Activated naive CD4-positive, alpha-beta T cell treated with anti-CD3 and anti-CD28 coated beads, Interleukin-2, amount 10 ng/mL, durations not matched to agents 7 days and 5 days (primary cell): ENCODE data around the gene SCMH1.

Experiments used
- CTCF ChIA-PET: fragments of 350-600 bp; sonication (Branson Sonifier 250); formaldehyde crosslinking; loops from one replicate; lab custom pipeline; 2021; ENCODE audit warnings: antibody characterized with exemption; lab: Charles Lee
- DNase-seq: peaks from one replicate; pipeline ENCODE4 v3.0.0-alpha.2; 2020
- H3K27ac Mint-ChIP-seq: one replicate; pipeline ENCODE4 v1.8.0; 2021; ENCODE audit warnings: mild to moderate bottlenecking, moderate library complexity, mixed read lengths
- H3K27me3 Mint-ChIP-seq: one replicate; pipeline ENCODE4 v1.8.0; 2021; ENCODE audit warnings: mild to moderate bottlenecking, mixed read lengths
- H3K36me3 Mint-ChIP-seq: one replicate; pipeline ENCODE4 v1.8.0; 2021; ENCODE audit warnings: mixed read lengths
- H3K4me1 Mint-ChIP-seq: one replicate; pipeline ENCODE4 v1.8.0; 2021; ENCODE audit warnings: mixed read lengths
- H3K4me3 Mint-ChIP-seq: one replicate; pipeline ENCODE4 v1.8.0; 2021; ENCODE audit warnings: mild to moderate bottlenecking, moderate library complexity, mixed read lengths
- H3K9me3 Mint-ChIP-seq: one replicate; pipeline ENCODE4 v1.8.0; 2021; ENCODE audit warnings: mixed read lengths

SCMH1 gene

DNA sequence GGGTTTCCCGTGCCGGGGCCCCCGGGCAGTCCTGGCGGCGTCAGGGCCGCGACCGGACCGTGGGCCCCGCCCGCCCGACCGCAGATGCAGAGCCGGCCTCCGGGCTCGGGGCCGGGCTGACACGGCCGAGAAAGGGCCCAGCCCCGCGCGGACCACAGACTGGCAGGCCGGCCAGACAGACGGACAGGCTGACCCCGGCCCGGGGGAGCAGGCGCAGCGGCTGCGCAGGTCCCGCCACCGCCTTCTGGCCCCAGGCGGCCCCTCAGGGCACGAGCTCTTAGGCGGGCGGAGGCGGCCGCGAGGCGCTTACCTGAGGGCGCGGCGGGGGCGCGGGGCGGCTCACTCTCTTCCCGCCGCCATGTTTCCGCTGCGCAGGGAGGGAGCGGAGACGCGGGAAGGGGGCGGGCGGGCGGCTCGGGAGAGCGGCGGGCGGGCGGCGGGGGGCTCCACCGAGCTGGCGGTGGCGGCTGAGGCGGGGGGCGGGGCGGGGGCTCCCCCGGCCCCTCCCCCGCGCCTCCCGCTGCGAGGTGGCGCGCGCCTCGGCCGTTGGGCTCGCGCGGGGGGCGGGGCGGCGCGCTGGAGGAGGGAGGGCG, at the start of gene SCMH1:
TSS of gene SCMH1 (minus strand) at position 558 of the 593 bp plus-strand sequence. CDS start 56,173 bp downstream, outside the sequence.
- H3K27me3 Mint-ChIP-seq, result peaks cover 4% of the 10 kb centered on the region
- DNase-seq, result peak; percentile 68
- no peaks in the 10 kb centered on the region for H3K36me3 Mint-ChIP-seq
- CTCF ChIA-PET, result no interaction called here
- H3K4me3 Mint-ChIP-seq, result peak within 1 kb of the TSS; percentile 75
- H3K9me3 Mint-ChIP-seq, result no peaks in the 10 kb centered on the region
- H3K4me1 Mint-ChIP-seq, result peaks cover 43% of the 10 kb centered on the region
- peak within 1 kb of the TSS; percentile 40 for H3K27ac Mint-ChIP-seq

DNA sequence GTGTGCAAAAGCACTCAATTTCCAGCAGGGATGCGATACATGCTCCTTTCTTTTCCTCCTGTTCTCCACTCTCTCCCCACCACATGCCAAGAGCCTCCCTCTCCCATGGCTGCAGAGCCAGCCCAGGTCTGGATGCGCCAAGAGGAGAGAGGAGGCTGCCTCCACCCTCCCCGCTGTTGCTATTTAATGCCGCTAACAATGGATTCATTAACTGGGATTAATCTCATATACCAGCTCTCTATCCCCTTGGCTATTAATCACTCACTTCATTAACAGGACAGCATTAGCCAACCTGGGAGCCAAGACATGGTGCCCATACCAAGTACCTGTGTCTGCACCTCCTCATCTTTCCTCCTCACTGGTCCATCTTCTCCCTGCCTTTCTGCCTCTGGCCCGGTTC, 49.1 kb upstream of the SCMH1 start:
- Mint-ChIP-seq H3K4me3 (no peak overlapping the region), H3K27me3 (peaks cover 46% of the 10 kb centered on the region), H3K9me3 (no peaks in the 10 kb centered on the region), H3K4me1 (no peaks in the 10 kb centered on the region), H3K27ac (no peak overlapping the region), H3K36me3 (no peaks in the 10 kb centered on the region)
- CTCF ChIA-PET, result interaction anchor here (1.2 kb wide), 1 partner anchor 8 kb away, joined by 3 read pairs; no protein-coding TSS in a partner anchor
- no peak for DNase-seq

DNA sequence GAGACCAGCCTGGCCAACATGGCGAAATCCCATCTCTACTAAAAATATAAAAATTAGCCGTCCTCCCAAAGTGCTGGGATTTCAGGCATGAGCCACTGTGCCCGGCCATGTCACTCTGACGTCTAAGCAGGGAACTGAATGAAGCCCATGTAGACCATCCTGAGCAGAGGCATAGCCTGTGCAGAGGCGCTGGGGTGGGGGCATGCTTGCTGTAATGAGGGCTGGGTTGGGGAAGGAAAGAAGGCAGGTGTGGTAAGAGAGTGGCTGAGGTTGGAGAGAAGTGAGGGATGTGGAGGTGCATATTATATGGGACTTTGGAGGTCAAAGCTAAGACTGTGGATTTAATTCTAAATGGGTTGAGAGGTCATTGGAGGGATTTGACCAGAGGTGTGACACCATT, 47.1 kb upstream of the SCMH1 start:
- CTCF ChIA-PET, result interaction anchor here (1.2 to 1.3 kb wide), 2 partner anchors 20 to 128 kb away, joined by 3 read pairs; no protein-coding TSS in a partner anchor

DNA sequence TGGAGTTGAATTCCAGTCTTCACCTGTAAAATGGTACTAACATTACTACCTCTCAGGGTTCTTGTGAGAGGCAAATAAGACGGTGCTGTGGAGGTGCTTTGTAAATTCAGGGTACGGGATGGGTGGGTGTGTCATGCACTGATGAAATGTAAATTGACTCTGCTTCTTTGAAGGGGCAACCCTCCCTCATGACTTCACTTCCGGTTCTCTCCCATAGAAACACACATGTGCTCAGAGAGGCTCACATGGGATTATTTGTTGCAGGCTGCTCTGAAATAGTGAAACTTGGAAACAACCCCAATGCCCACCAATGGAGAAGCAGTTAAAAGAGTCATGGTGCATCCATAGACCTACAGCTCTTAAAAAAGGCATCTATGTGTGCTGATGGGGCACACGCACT, 44.9 kb upstream of the SCMH1 start:
- no peak overlapping the region for H3K27ac Mint-ChIP-seq
- DNase-seq, result no peak
- H3K27me3 Mint-ChIP-seq, result peaks cover 65% of the 10 kb centered on the region

More for the DNA sequence above, 47.1 kb upstream of the SCMH1 start:
- Mint-ChIP-seq H3K4me1 (no peaks in the 10 kb centered on the region), H3K27me3 (peaks cover 51% of the 10 kb centered on the region), H3K4me3 (no peak overlapping the region), H3K36me3 (no peaks in the 10 kb centered on the region), H3K9me3 (no peaks in the 10 kb centered on the region), H3K27ac (no peak overlapping the region)
- no peak for DNase-seq

DNA sequence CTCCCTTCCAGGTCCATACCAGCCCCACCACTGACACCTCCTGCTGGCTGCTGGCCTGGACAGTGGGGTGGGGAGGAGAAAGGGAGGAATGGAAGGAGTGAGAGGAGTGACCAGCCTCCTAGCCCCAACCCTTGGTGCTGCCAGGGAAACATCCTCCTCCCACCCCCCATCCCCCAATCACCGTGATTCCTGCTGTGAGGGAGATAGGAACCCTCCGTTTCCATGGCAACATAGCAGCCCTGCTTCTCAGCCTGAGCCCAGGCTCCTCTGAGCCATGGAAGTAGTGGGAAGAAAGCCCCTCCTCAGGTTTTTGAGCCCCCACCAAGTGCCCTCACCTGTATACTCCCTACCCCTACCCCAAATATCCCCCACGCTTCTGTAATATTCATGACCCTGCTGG, 44.4 kb upstream of the SCMH1 start:
- no peaks in the 10 kb centered on the region for H3K4me1 Mint-ChIP-seq
- DNase-seq, result no peak
- peaks cover 67% of the 10 kb centered on the region for H3K27me3 Mint-ChIP-seq
- no peak overlapping the region for H3K4me3 Mint-ChIP-seq
- no peaks in the 10 kb centered on the region for H3K9me3 Mint-ChIP-seq
- CTCF ChIA-PET, result no interaction called here
- H3K27ac Mint-ChIP-seq, result no peak overlapping the region
- no peaks in the 10 kb centered on the region for H3K36me3 Mint-ChIP-seq

More for the DNA sequence above, 44.9 kb upstream of the SCMH1 start:
- CTCF ChIA-PET, result no interaction called here
- Mint-ChIP-seq H3K4me1 (no peaks in the 10 kb centered on the region), H3K36me3 (no peaks in the 10 kb centered on the region), H3K9me3 (no peaks in the 10 kb centered on the region), H3K4me3 (no peak overlapping the region)

DNA sequence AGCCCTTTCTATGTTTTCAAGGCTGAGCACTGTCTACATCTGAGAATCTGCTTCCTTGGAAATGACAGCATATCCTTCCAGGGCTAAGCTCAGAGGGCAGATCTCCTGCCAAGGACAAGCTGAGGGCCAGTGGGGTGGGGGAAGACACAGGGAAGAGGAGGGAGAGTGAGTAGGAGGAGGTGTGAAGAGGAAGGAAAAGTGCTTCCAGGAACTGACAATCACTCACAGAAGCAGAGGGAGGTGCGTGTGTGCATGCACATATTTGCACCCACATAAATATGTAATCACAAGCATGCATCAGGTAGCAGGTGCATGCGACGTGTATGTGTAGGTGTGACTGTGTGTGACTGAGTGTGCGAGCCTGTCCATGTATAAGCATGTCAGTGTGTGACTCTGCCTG, 43.7 kb upstream of the SCMH1 start:
- Mint-ChIP-seq H3K4me3 (no peak overlapping the region), H3K27ac (no peak overlapping the region), H3K9me3 (no peaks in the 10 kb centered on the region), H3K27me3 (peaks cover 64% of the 10 kb centered on the region), H3K36me3 (no peaks in the 10 kb centered on the region), H3K4me1 (no peaks in the 10 kb centered on the region)
- DNase-seq, result no peak
- CTCF ChIA-PET, result no interaction called here

DNA sequence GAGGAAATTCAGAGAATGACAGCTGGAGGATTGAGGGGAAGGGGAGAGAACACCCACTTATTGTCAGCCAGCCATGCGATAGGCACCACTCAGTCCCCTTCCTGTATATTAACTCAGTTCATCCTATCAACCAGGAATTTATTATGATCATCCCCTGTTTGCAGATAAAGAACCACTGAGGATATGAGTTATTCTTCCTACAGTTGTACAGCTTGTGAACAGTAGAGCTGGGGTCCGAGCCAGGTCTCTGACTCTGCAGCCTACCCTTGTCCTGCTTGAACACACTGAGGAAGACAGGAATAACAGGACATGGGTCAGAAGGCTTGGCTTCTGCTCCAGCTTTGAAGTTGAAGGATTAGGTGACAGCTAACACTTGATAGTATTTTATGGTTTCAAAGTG, 42.0 kb upstream of the SCMH1 start:
- CTCF ChIA-PET, result interaction anchor here (0.6 to 4.2 kb wide), 7 partner anchors 11 to 1549 kb away, joined by 3 to 26 read pairs (median 5); no protein-coding TSS in a partner anchor
- Mint-ChIP-seq H3K27me3 (peaks cover 63% of the 10 kb centered on the region), H3K4me1 (no peaks in the 10 kb centered on the region), H3K9me3 (no peaks in the 10 kb centered on the region), H3K27ac (no peak overlapping the region), H3K4me3 (no peak overlapping the region), H3K36me3 (no peaks in the 10 kb centered on the region)
- DNase-seq, result no peak

DNA sequence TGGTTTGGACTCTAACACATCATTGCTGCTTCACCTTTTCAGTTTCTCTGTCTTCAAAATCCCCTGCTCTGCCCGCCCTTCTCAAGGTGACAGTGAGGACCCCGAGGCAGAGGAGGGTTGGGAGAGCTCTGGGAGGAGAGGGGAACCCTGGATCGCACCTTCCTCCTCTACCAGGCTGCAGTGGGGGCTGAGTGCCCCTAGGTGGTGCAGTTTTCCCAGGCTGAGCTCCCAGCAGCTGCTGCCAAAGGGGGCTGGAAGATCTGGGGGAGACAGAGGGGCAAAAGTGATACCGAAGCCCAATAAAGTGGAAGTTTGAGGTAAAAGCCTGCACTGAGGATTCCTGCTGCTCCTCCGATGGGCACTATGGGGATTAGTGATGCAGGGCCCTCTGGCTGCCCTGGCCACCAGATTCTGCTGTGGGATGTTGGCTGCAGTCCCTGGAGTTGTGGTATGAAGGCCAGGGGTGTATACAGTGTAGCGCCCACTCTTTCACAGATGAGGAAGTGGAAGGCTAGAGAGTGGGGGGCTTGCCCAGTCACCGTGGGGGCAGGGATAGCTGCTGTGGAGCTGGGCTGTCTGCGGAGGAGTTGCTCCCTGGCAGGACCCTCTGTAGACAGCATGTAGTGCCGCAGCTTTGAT, 40.7 kb upstream of the SCMH1 start:
- CTCF ChIA-PET, result interaction anchor here (0.8 to 4.2 kb wide), 19 partner anchors 8 to 196 kb away, joined by 3 to 26 read pairs (median 4); no protein-coding TSS in a partner anchor
- Mint-ChIP-seq H3K4me3 (no peak overlapping the region), H3K36me3 (no peaks in the 10 kb centered on the region), H3K9me3 (no peaks in the 10 kb centered on the region), H3K27ac (no peak overlapping the region), H3K4me1 (no peaks in the 10 kb centered on the region), H3K27me3 (peaks cover 68% of the 10 kb centered on the region)
- DNase-seq, result peak; percentile 38

DNA sequence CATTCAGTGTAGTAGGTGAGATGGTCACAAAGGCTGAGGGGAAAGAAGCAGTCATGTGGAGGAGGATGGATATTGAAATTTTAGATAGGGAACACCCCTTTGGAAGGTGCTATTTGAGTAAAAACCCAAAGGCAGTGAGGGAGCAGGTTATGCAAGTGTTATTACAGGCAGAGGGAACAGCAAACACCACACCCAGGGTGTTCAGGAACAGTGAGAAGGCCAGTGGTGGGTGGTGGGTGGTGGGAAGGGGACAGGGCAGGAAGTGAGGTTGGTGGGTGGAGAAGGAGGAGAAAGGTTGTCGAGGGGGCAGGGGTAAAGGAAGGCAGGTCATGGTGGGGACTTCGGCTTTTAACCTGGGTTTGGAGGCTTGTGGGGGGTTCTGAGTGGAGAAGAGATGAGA, 39.2 kb upstream of the SCMH1 start:
- no peak for DNase-seq
- CTCF ChIA-PET, result interaction anchor here (1.5 to 4.2 kb wide), 2 partner anchors 12 to 137 kb away, joined by 4 to 26 read pairs; no protein-coding TSS in a partner anchor
- no peaks in the 10 kb centered on the region for H3K36me3 Mint-ChIP-seq
- no peak overlapping the region for H3K27ac Mint-ChIP-seq
- H3K4me1 Mint-ChIP-seq, result no peaks in the 10 kb centered on the region
- no peak overlapping the region for H3K4me3 Mint-ChIP-seq
- H3K9me3 Mint-ChIP-seq, result no peaks in the 10 kb centered on the region
- H3K27me3 Mint-ChIP-seq, result peaks cover 68% of the 10 kb centered on the region

DNA sequence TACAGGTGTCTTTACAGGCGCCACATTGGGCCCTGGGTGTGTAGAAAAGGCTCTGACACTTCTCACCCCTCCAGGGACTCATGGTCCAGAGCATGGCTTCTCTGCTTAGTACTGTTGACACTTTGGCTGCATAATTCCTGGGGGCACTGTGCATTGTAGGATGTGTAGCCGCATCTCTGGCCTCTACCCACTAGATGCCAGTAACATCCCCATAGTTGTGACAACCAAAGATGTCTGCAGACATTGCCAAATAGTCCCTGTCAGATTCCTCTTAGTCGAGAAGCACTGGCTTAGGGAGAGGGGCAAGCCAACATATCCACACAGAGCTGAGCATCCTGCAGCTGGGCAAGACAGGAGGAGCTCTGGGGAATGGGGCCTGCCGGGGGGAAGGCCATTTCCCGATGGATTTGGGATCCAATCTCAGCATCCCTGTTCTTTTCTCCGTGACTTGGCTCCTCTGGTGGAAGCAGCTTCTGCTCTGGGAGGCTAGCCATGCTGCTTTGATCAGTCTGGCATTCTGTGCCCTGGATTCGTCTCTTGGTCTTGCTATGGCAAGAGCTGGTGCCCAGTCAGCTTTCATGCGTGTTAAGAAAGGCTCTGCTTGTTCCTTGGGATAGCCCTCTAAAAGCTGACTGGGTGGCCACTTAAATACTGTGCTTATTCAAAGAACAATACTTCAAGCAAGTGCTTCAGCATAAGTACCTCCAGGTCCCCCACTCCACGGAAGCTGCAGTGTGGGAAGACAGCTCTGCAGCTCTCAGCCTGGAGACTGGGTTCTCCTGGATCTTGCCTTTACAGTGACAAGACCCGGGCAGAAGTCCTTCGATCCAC, 38.3 kb upstream of the SCMH1 start:
- no peak for DNase-seq
- CTCF ChIA-PET, result no interaction called here
- Mint-ChIP-seq H3K9me3 (no peaks in the 10 kb centered on the region), H3K4me3 (no peak overlapping the region), H3K4me1 (no peaks in the 10 kb centered on the region), H3K27me3 (peaks cover 67% of the 10 kb centered on the region), H3K27ac (no peak overlapping the region), H3K36me3 (no peaks in the 10 kb centered on the region)

DNA sequence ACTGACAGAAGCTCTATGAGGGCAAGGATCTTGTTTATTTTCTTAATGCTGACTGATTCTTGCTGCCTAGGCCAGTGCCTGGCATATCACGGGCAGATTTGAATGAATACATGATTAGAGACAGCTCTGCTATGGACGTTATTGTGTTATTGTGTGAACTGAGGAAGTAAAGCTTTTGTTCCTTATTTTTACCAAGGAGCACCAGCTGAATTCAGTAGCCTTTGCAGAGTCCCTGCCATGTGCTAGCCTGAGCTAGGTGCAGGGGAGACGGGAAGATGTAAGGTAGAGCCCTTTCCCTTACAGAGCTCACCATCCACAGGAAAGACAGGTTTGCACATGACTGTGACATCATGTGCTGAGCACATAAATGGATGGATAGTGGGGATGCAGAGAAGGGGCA, 36.0 kb upstream of the SCMH1 start:
- peaks cover 58% of the 10 kb centered on the region for H3K27me3 Mint-ChIP-seq
- H3K27ac Mint-ChIP-seq, result no peak overlapping the region
- H3K4me3 Mint-ChIP-seq, result no peak overlapping the region
- no peaks in the 10 kb centered on the region for H3K4me1 Mint-ChIP-seq
- no peaks in the 10 kb centered on the region for H3K36me3 Mint-ChIP-seq
- no peaks in the 10 kb centered on the region for H3K9me3 Mint-ChIP-seq
- DNase-seq, result no peak
- CTCF ChIA-PET, result interaction anchor here (1.1 kb wide), 1 partner anchor 11 kb away, joined by 4 read pairs; no protein-coding TSS in a partner anchor

DNA sequence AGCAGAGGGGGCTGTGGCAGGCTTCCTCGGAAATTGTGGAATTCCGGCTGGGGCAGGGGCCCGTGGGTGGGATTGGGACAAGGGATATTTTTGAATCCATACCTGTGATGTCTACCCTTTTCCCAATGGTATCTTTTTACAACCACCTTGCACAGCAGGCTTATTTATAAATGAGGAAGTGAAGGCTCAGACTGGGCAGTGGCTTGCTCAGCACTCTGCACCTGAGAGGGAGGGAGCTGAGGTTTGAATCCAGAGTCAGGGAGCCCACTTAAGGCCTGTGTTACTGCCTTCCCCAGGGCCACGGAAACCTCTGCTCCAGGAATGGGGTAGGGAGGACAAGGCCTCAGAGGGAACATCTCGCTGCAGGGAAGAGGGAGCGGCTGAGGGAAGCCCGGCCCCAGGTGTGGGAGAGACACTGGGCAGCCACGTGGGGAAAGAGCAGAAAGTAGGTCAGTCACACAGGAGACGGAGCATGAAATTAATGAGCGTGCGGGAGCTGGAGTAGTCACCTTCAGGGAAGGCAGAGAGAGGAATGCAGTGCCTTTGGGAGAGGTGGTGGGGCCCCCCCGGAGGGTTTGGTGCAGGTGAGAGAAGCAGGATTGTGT, 35.4 kb upstream of the SCMH1 start:
- H3K9me3 Mint-ChIP-seq, result no peaks in the 10 kb centered on the region
- H3K4me1 Mint-ChIP-seq, result no peaks in the 10 kb centered on the region
- no peak overlapping the region for H3K4me3 Mint-ChIP-seq
- CTCF ChIA-PET, result interaction anchor here (1.1 to 1.3 kb wide), 2 partner anchors 11 to 140 kb away, joined by 4 to 5 read pairs; no protein-coding TSS in a partner anchor
- DNase-seq, result no peak
- no peak overlapping the region for H3K27ac Mint-ChIP-seq
- no peaks in the 10 kb centered on the region for H3K36me3 Mint-ChIP-seq
- peaks cover 58% of the 10 kb centered on the region for H3K27me3 Mint-ChIP-seq

DNA sequence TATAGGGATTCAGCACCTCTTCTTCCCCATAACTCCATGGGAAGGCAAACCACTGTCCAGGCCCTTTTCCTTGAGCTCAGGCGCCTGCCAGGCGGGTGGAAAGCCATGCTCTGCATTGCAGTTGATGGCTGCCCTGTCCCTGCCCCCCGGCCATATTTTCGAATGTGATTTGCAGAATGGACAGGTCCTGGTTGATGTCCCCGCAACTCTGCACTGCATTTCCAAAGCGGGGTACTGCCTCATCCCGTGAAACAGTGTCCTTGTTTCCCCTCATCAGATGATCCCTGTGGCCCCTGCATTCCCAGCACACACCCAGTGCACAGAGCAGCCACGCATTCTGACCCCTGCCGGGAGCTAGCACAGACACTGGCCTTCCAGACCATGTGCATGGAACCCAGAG, 33.7 kb upstream of the SCMH1 start:
- H3K27ac Mint-ChIP-seq, result no peak overlapping the region
- no peak for DNase-seq
- CTCF ChIA-PET, result no interaction called here
- no peaks in the 10 kb centered on the region for H3K36me3 Mint-ChIP-seq
- no peaks in the 10 kb centered on the region for H3K9me3 Mint-ChIP-seq
- H3K4me3 Mint-ChIP-seq, result no peak overlapping the region
- no peaks in the 10 kb centered on the region for H3K4me1 Mint-ChIP-seq
- H3K27me3 Mint-ChIP-seq, result peaks cover 52% of the 10 kb centered on the region
